ENCODE data around the gene FHIT.

DNA sequence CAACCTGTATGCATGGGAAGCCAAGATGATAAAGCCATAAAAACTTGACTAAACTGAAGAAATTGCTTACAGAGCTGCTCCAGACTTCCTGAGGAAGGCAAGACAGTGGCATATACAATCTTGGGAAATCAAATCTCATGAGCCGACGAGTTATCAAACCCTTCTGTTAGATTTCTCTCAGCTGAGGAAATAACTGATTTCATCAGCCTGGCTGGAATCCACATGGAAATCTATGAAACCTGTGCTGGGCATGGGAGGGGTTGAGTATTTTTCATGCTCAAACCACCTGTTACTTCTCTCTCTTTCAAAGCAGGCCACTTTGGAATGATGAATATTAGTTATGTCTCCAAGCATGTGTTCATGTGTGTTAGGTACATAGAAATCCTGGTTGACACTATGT lies 727.7 kb downstream of the FHIT start:
- TF ChIP-seq POLR2A (IDR thresholded peaks at IDR 0.05; ENCODE audit: low read length) (no peak), GATA1 (IDR thresholded peaks at IDR 0.05; ENCODE audit: low read depth, low read length) (no peak)

Measured in erythroblast (primary cell).